DOHH2 (cell line): ENCODE results near the gene SCFD2.

Experiments
- H3F3A ChIP-seq: fragments of 200-600 bp; sonication (generic), shearing (Covaris generic); 2 replicates; pipeline ENCODE4 v1.6.0; 2016; ENCODE audit warnings: antibody characterized with exemption, mild to moderate bottlenecking; ENCODE audit not compliant: control insufficient read depth, insufficient read depth
- H3K27ac ChIP-seq: fragments of 200-600 bp; sonication (generic); 2 replicates; pipeline ENCODE4 v1.5.1; 2014; ENCODE audit warnings: low read depth, mild to moderate bottlenecking, low read length, moderate library complexity
- H3K27me3 ChIP-seq: fragments of 200-600 bp; sonication (generic); 2 replicates; pipeline ENCODE4 v1.6.1; 2014; ENCODE audit warnings: mild to moderate bottlenecking, low read length, mixed read lengths; ENCODE audit not compliant: control insufficient read depth
- H3K36me3 ChIP-seq: fragments of 200-600 bp; sonication (generic); 2 replicates; pipeline ENCODE4 v1.6.1; 2014; ENCODE audit warnings: mild to moderate bottlenecking, low read length, moderate library complexity, mixed read lengths; ENCODE audit not compliant: control insufficient read depth
- H3K4me1 ChIP-seq: fragments of 200-600 bp; sonication (generic); 2 replicates; pipeline ENCODE4 v1.6.1; 2014; ENCODE audit warnings: mild to moderate bottlenecking, low read length, mixed read lengths; ENCODE audit not compliant: control insufficient read depth
- H3K4me2 ChIP-seq: fragments of 200-600 bp; sonication (generic); 2 replicates; pipeline ENCODE4 v1.6.0; 2014; ENCODE audit warnings: mild to moderate bottlenecking, low read length, moderate library complexity
- H3K4me3 ChIP-seq: fragments of 200-600 bp; sonication (generic); 2 replicates; pipeline ENCODE4 v1.5.1; 2014; ENCODE audit warnings: mild to moderate bottlenecking, low read length, mixed read lengths
- H3K79me2 ChIP-seq: fragments of 200-600 bp; sonication (generic); 2 replicates; pipeline ENCODE4 v1.6.1; 2014; ENCODE audit warnings: mild to moderate bottlenecking, low read length, mixed read lengths; ENCODE audit not compliant: control insufficient read depth
- H3K9me2 ChIP-seq: fragments of 200-600 bp; sonication (generic); replicated peaks from 2 replicates; pipeline ENCODE4 v1.6.1; 2014; ENCODE audit warnings: mild to moderate bottlenecking, low read length, mixed read lengths; ENCODE audit not compliant: control insufficient read depth
- H3K9me3 ChIP-seq: fragments of 200-600 bp; sonication (generic); 2 replicates; pipeline ENCODE4 v1.6.1; 2014; ENCODE audit warnings: antibody characterized with exemption, low read length, mixed read lengths; ENCODE audit not compliant: control insufficient read depth, insufficient read depth
- H4K20me1 ChIP-seq: fragments of 200-600 bp; sonication (generic); 2 replicates; pipeline ENCODE4 v1.6.0; 2014; ENCODE audit warnings: low read depth, mild to moderate bottlenecking, antibody characterized with exemption, low read length, moderate library complexity; ENCODE audit not compliant: control insufficient read depth, insufficient read depth
- CTCF ChIP-seq: fragments of 200-600 bp; sonication (generic); IDR thresholded peaks from one replicate; pipeline ENCODE4 v1.5.1; 2014; ENCODE audit warnings: antibody characterized with exemption, mild to moderate bottlenecking, low read depth, low read length; ENCODE audit not compliant: poor library complexity, severe bottlenecking
- EZH2phosphoT487 ChIP-seq: fragments of 200-600 bp; sonication (generic); IDR thresholded peaks from 2 replicates; pipeline ENCODE4 v1.6.1; 2017; ENCODE audit warnings: borderline replicate concordance, mild to moderate bottlenecking, antibody characterized with exemption, low read length, moderate library complexity, mixed read lengths

Gene SCFD2

GRCh38 chr4:52979821-52980590 lies 385.9 kb downstream of the SCFD2 start:
- Histone ChIP-seq H3K9me3 (no peaks in the 10 kb centered on the region), H3K9me2 (no peaks in the 10 kb centered on the region), H3K4me1 (peaks cover 13% of the 10 kb centered on the region), H3K79me2 (no peaks in the 10 kb centered on the region), H3K36me3 (no peaks in the 10 kb centered on the region), H3K27ac (no peak overlapping the region), H3F3A (no peaks in the 10 kb centered on the region), H3K27me3 (no peaks in the 10 kb centered on the region), H4K20me1 (no peaks in the 10 kb centered on the region), H3K4me3 (no peak overlapping the region), H3K4me2 (no peak overlapping the region)
- TF ChIP-seq CTCF (no peak), EZH2phosphoT487 (no peak)

- Histone ChIP-seq H3K79me2 (no peaks in the 10 kb centered on the region), H3F3A (no peaks in the 10 kb centered on the region), H3K27ac (no peak overlapping the region), H3K27me3 (no peaks in the 10 kb centered on the region), H3K4me3 (no peak overlapping the region), H3K9me2 (no peaks in the 10 kb centered on the region), H3K4me1 (peaks cover 13% of the 10 kb centered on the region), H3K36me3 (no peaks in the 10 kb centered on the region), H4K20me1 (no peaks in the 10 kb centered on the region), H3K4me2 (no peak overlapping the region), H3K9me3 (no peaks in the 10 kb centered on the region)
- TF ChIP-seq CTCF, result no peak
- TF ChIP-seq EZH2phosphoT487, result no peak
Measured at GRCh38 chr4:52979020-52979419, 386.8 kb downstream of the SCFD2 start.

- no peaks in the 10 kb centered on the region for H3K4me1 ChIP-seq
- no peaks in the 10 kb centered on the region for H3F3A ChIP-seq
- TF ChIP-seq CTCF (no peak), EZH2phosphoT487 (no peak)
- H3K9me2 ChIP-seq, result no peaks in the 10 kb centered on the region
- no peak overlapping the region for H3K27ac ChIP-seq
- no peaks in the 10 kb centered on the region for H3K27me3 ChIP-seq
- no peaks in the 10 kb centered on the region for H3K36me3 ChIP-seq
- no peaks in the 10 kb centered on the region for H4K20me1 ChIP-seq
- no peaks in the 10 kb centered on the region for H3K9me3 ChIP-seq
- H3K4me2 ChIP-seq, result no peak overlapping the region
- H3K79me2 ChIP-seq, result no peaks in the 10 kb centered on the region
- H3K4me3 ChIP-seq, result no peak overlapping the region
Measured at GRCh38 chr4:52977252-52977651, 388.6 kb downstream of the SCFD2 start.
